ENCODE results near the gene MICU1. TPM values are rescaled to one million over a fixed set of nuclear protein-coding genes. Genes with fewer than 3 reads are reported as not detected.

MICU1 gene
- total RNA-seq, 2 experiments from 2014 or later: 27.2 to 33.6 TPM

DNA sequence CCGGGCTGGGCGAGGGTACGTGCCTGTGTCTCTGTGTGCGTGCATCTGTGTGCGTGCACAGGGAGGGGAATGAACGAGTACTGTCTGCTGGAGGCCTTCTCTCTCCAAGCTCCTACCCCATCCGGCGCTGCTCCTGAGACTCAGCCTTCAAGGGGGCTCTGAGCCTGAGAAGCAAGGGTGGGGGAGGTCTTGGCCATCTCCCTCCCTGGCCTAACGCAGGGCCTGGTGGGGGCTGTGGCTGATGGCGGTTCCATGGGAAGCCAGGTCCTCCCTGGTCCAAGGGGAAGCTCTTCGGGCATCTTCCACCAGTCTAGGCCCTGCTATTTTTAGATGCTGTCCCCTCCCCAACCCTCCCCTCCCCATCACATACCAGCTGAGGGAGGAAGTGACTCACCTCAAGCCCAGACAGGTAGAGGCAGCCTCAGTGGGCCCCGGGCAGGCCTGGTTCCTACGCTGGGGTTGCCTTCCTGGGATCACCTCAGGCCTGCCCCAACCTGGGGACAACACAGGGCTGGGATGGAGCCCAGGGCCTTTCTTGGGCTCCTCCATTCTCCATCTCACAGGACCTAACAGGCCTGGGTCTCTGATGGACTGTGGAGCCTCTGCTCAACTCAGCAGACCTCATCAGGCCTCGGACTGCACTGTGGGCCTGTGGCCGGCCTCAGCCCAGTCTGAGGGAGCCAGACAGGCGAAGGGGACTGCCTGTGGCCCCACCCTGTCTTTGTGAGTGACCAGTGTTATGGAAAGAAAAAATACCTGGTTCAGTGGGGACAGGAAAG lies 303.4 kb downstream of the MICU1 start:
- CTCF ChIA-PET (ENCODE audit: unreplicated experiment): interaction anchor here (0.6 to 2.4 kb wide), 6 partner anchors 11 to 64 kb away, joined by 3 to 7 read pairs (median 4); partner anchors contain the start of gene DDIT4
- TF ChIP-seq, protein P1, sequence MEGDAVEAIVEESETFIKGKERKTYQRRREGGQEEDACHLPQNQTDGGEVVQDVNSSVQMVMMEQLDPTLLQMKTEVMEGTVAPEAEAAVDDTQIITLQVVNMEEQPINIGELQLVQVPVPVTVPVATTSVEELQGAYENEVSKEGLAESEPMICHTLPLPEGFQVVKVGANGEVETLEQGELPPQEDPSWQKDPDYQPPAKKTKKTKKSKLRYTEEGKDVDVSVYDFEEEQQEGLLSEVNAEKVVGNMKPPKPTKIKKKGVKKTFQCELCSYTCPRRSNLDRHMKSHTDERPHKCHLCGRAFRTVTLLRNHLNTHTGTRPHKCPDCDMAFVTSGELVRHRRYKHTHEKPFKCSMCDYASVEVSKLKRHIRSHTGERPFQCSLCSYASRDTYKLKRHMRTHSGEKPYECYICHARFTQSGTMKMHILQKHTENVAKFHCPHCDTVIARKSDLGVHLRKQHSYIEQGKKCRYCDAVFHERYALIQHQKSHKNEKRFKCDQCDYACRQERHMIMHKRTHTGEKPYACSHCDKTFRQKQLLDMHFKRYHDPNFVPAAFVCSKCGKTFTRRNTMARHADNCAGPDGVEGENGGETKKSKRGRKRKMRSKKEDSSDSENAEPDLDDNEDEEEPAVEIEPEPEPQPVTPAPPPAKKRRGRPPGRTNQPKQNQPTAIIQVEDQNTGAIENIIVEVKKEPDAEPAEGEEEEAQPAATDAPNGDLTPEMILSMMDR (conservative IDR thresholded peaks at IDR 0.05; ENCODE audit: low read length): no peak
- TF ChIP-seq EZH2phosphoT487 (IDR thresholded peaks at IDR 0.05; ENCODE audit: borderline replicate concordance, low read depth, low read length): no peak
- DNase-seq (ENCODE audit: low spot score): no peak
- Histone ChIP-seq H3K9me2 (ENCODE audit: insufficient read depth, low read length) (no peaks in the 10 kb centered on the region), H3K4me1 (ENCODE audit: insufficient read depth, low read length, poor library complexity, severe bottlenecking) (peaks cover 64% of the 10 kb centered on the region), H4K20me1 (ENCODE audit: insufficient read depth, low read length) (no peaks in the 10 kb centered on the region), H3K79me2 (ENCODE audit: insufficient read depth, low read depth, low read length) (no peaks in the 10 kb centered on the region), H3K27ac (ENCODE audit: low read depth, low read length, poor library complexity, severe bottlenecking) (peak overlapping the region; percentile 97), H3K36me3 (ENCODE audit: insufficient read depth, low read length) (no peaks in the 10 kb centered on the region), H3K9me3 (ENCODE audit: low read length) (no peaks in the 10 kb centered on the region), H3K4me2 (ENCODE audit: low read length) (peak overlapping the region; percentile 82), H2AFZ (ENCODE audit: low read length) (peak overlapping the region; percentile 5; the same call in 1 of the 2 replicates), H3K4me3 (ENCODE audit: low read depth, low read length, poor library complexity, severe bottlenecking) (no peak overlapping the region)
- POLR2A ChIA-PET: interaction anchor here (0.6 to 6.4 kb wide), 14 partner anchors 7 to 233 kb away, joined by 3 to 91 read pairs (median 5); partner anchors contain the start of gene DDIT4
- intact Hi-C loops (cut with micrococcal nuclease; ENCODE audit: unreplicated experiment): no loop called here
- no TSS peak for BruUV-seq (replicated peaks)

DNA sequence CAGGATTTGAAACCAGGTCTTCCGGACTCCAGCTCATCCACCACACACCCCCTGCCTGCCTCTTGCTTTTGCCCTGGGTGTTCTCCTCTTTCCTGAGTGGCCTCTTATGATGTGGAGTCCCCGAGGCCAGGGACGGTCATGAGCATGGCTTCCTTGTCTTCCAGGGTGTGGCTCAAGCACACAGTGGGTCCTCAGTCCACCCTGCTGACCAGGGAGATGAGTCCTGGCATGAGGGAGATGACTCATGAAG lies 303.9 kb downstream of the MICU1 start:
- BruUV-seq (replicated peaks): no TSS peak
- Histone ChIP-seq H4K20me1 (ENCODE audit: insufficient read depth, low read length) (no peaks in the 10 kb centered on the region), H3K9me3 (ENCODE audit: low read length) (no peaks in the 10 kb centered on the region), H3K9me2 (ENCODE audit: insufficient read depth, low read length) (no peaks in the 10 kb centered on the region), H3K4me3 (ENCODE audit: low read depth, low read length, poor library complexity, severe bottlenecking) (peak overlapping the region; percentile 66), H3K79me2 (ENCODE audit: insufficient read depth, low read depth, low read length) (no peaks in the 10 kb centered on the region), H3K27ac (ENCODE audit: low read depth, low read length, poor library complexity, severe bottlenecking) (peak overlapping the region; percentile 97), H3K4me2 (ENCODE audit: low read length) (peak overlapping the region; percentile 82), H3K36me3 (ENCODE audit: insufficient read depth, low read length) (no peaks in the 10 kb centered on the region), H3K4me1 (ENCODE audit: insufficient read depth, low read length, poor library complexity, severe bottlenecking) (peaks cover 68% of the 10 kb centered on the region), H2AFZ (ENCODE audit: low read length) (peak overlapping the region; percentile 5; the same call in 1 of the 2 replicates)
- no peak for DNase-seq (ENCODE audit: low spot score)
- ChIA-PET POLR2A (interaction anchor here (0.6 to 6.4 kb wide), 14 partner anchors 8 to 232 kb away, joined by 3 to 91 read pairs (median 6); partner anchors contain the start of gene DDIT4), CTCF (ENCODE audit: unreplicated experiment) (interaction anchor here (0.6 to 2.4 kb wide), 6 partner anchors 10 to 64 kb away, joined by 3 to 7 read pairs (median 4); partner anchors contain the start of gene DDIT4)
- TF ChIP-seq, protein P1 (conservative IDR thresholded peaks at IDR 0.05; ENCODE audit: low read length): no peak
- TF ChIP-seq EZH2phosphoT487 (IDR thresholded peaks at IDR 0.05; ENCODE audit: borderline replicate concordance, low read depth, low read length): no peak
- intact Hi-C loops (cut with micrococcal nuclease; ENCODE audit: unreplicated experiment): no loop called here

Measured in OCI-LY7 (cell line).